ENCODE data around the gene DDI2.
"Not testable (repeated sequence)": the region's sequence is repeated elsewhere in the genome, so short reads cannot be mapped to it uniquely, and the experiment has no call there.

DDI2 gene

GRCh38 chr1:15637826-15638225 is 20.6 kb downstream of the DDI2 start:
- DNase-seq: no peak

- DNase-seq: no peak
These were observed 22.0 kb downstream of the DDI2 start for GRCh38 chr1:15639262-15639661.

GRCh38 chr1:15639931-15640330 is 22.7 kb downstream of the DDI2 start:
- DNase-seq: no peak

- DNase-seq: no peak
These were observed 23.4 kb downstream of the DDI2 start for GRCh38 chr1:15640667-15641066.

GRCh38 chr1:15649937-15650336 is 32.7 kb downstream of the DDI2 start:
- DNase-seq: no peak

GRCh38 chr1:15650433-15650832 is 33.2 kb downstream of the DDI2 start:
- no peak for DNase-seq

GRCh38 chr1:15652130-15652529 is 34.9 kb downstream of the DDI2 start:
- not testable (repeated sequence) for DNase-seq

GRCh38 chr1:15654091-15654690 is 36.9 kb downstream of the DDI2 start:
- DNase-seq: no peak

- DNase-seq: no peak
These were observed 39.2 kb downstream of the DDI2 start for GRCh38 chr1:15656464-15656863.

- DNase-seq: no peak
These were observed 39.8 kb downstream of the DDI2 start for GRCh38 chr1:15657021-15657420.

GRCh38 chr1:15660151-15660550 is 42.9 kb downstream of the DDI2 start:
- DNase-seq: no peak

GRCh38 chr1:15662477-15662876 is 45.2 kb downstream of the DDI2 start:
- no peak for DNase-seq

GRCh38 chr1:15663925-15664324 is 46.7 kb downstream of the DDI2 start:
- no peak for DNase-seq

GRCh38 chr1:15667362-15667761 is 50.1 kb downstream of the DDI2 start:
- no peak for DNase-seq

GRCh38 chr1:15668089-15668754 is 51.0 kb downstream of the DDI2 start:
- DNase-seq: no peak

- DNase-seq: no peak
These were observed 51.8 kb downstream of the DDI2 start for GRCh38 chr1:15669074-15669473.

- DNase-seq: no peak
These were observed 52.6 kb downstream of the DDI2 start for GRCh38 chr1:15669864-15670263.

GRCh38 chr1:15671430-15671829 is 54.2 kb downstream of the DDI2 start:
- DNase-seq: no peak

- DNase-seq: no peak
These were observed 57.3 kb downstream of the DDI2 start for GRCh38 chr1:15674386-15675159.

- no peak for DNase-seq
These were observed 58.8 kb downstream of the DDI2 start for GRCh38 chr1:15676010-15676409.

- no peak for DNase-seq
These were observed 59.7 kb downstream of the DDI2 start for GRCh38 chr1:15676688-15677661.

- DNase-seq: no peak
These were observed 61.3 kb downstream of the DDI2 start for GRCh38 chr1:15678578-15678977.

- DNase-seq: no peak
These were observed 62.9 kb downstream of the DDI2 start for GRCh38 chr1:15680131-15680530.

Data from right forelimb (tissue), 1 donor.